MM.1S (cell line): Measurements from ENCODE around the gene AQP10.

Source experiments
- DNase-seq: peaks from one replicate; pipeline ENCODE4 v3.0.0-alpha.2; 2015
- H2AFZ ChIP-seq: fragments of 300-600 bp; sonication (generic); 2 replicates; pipeline ENCODE4 v1.6.0; 2016; ENCODE audit warnings: antibody characterized with exemption, low read length
- H3F3A ChIP-seq: fragments of 300-600 bp; sonication (generic); 2 replicates; pipeline ENCODE4 v1.6.1; 2016; ENCODE audit warnings: mild to moderate bottlenecking, antibody characterized with exemption, low read length, moderate library complexity, mixed read lengths; ENCODE audit not compliant: insufficient read depth
- H3K27ac ChIP-seq: fragments of 300-600 bp; sonication (generic); 2 replicates; pipeline ENCODE4 v1.5.1; 2016; ENCODE audit warnings: mild to moderate bottlenecking, low read length
- H3K27me3 ChIP-seq: fragments of 300-600 bp; sonication (generic); replicated peaks from 2 replicates; pipeline ENCODE4 v1.6.0; 2016; ENCODE audit warnings: low read length; ENCODE audit not compliant: insufficient read depth
- H3K36me3 ChIP-seq: fragments of 300-600 bp; sonication (generic); replicated peaks from 2 replicates; pipeline ENCODE4 v1.6.1; 2016; ENCODE audit warnings: mild to moderate bottlenecking, low read length, mixed read lengths; ENCODE audit not compliant: insufficient read depth
- H3K4me1 ChIP-seq: fragments of 300-600 bp; sonication (generic); 2 replicates; pipeline ENCODE4 v1.6.1; 2016; ENCODE audit warnings: low read length, mixed read lengths
- H3K4me2 ChIP-seq: fragments of 300-600 bp; sonication (generic); 2 replicates; pipeline ENCODE4 v1.6.0; 2016; ENCODE audit warnings: low read depth, low read length
- H3K4me3 ChIP-seq: fragments of 300-600 bp; sonication (generic); 2 replicates; pipeline ENCODE4 v1.5.1; 2016; ENCODE audit warnings: low read length, mixed read lengths
- H3K79me2 ChIP-seq: fragments of 300-600 bp; sonication (generic); 2 replicates; pipeline ENCODE4 v1.6.1; 2016; ENCODE audit warnings: mixed run types, low read length, mixed read lengths
- H3K9ac ChIP-seq: fragments of 300-600 bp; sonication (generic); 2 replicates; pipeline ENCODE4 v1.6.1; 2016; ENCODE audit warnings: low read length, mixed read lengths
- H3K9me2 ChIP-seq: fragments of 300-600 bp; sonication (generic); replicated peaks from 2 replicates; pipeline ENCODE4 v1.6.1; 2016; ENCODE audit warnings: mild to moderate bottlenecking, low read length, mixed read lengths; ENCODE audit not compliant: insufficient read depth
- H3K9me3 ChIP-seq: fragments of 300-600 bp; sonication (generic); replicated peaks from 2 replicates; pipeline ENCODE4 v1.6.1; 2016; ENCODE audit warnings: mild to moderate bottlenecking, low read length, mixed read lengths; ENCODE audit not compliant: insufficient read depth
- H4K20me1 ChIP-seq: fragments of 300-600 bp; sonication (generic); 2 replicates; pipeline ENCODE4 v1.6.1; 2016; ENCODE audit warnings: mild to moderate bottlenecking, low read length, moderate library complexity, mixed read lengths; ENCODE audit not compliant: insufficient read depth
- EZH2 ChIP-seq: fragments of 300-600 bp; sonication (generic); optimal IDR thresholded peaks from 2 replicates; pipeline ENCODE3; 2017; ENCODE audit warnings: low read depth, mild to moderate bottlenecking, antibody characterized with exemption, low read length, mixed read lengths
- EZH2phosphoT487 ChIP-seq: fragments of 300-600 bp; sonication (generic); IDR thresholded peaks from 2 replicates; pipeline ENCODE4 v1.6.1; 2018; ENCODE audit warnings: antibody characterized with exemption, low read length
- TF ChIP-seq, protein P1 (sequence below): fragments of 300-600 bp; sonication (generic); IDR thresholded peaks from 2 replicates; pipeline ENCODE4 v1.5.1; 2016; ENCODE audit warnings: antibody characterized with exemption, low read length, mixed read lengths

The AQP10 gene, protein sequence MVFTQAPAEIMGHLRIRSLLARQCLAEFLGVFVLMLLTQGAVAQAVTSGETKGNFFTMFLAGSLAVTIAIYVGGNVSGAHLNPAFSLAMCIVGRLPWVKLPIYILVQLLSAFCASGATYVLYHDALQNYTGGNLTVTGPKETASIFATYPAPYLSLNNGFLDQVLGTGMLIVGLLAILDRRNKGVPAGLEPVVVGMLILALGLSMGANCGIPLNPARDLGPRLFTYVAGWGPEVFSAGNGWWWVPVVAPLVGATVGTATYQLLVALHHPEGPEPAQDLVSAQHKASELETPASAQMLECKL

DNA sequence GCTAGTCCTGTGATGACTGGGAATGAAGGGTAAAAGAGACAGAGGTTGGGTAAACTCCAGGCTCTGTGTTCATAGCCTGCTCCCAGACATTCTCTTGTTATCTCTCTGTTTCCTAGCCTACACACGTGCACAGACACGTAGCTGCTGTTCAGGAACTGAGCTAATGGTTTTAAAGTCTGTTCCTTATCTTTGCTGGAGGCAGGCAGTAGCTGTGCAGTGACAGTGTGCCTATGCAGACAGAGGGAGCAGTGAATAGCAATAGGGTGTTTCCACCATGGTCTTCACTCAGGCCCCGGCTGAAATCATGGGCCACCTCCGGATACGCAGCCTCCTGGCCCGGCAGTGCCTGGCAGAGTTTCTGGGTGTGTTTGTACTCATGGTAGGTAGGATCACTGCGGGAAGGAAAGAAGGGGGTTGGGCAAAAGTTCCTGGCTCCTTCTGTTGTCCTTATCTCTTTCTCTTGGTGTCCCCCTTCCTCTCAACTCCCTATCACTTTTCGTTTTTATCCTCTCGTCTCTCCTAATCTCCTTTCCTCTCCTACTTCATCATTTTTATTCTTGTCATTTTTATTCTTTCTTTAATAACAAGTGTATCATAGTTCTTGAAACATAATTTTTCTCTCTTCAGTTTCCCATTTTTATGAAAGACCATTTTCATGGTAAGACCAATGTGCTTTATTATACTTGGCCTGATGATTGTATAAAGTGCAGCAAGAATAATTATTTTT is at the start of gene AQP10:
TSS of gene AQP10 (plus strand) at position 212 of the 727 bp plus-strand sequence. CDS start at position 275, 63 bp downstream.
- Histone ChIP-seq H2AFZ (no peak within 1 kb of the TSS), H3K36me3 (no peaks in the 10 kb centered on the region), H3K27me3 (no peaks in the 10 kb centered on the region), H3K27ac (no peak within 1 kb of the TSS), H3F3A (peaks cover 11% of the 10 kb centered on the region), H3K4me1 (no peaks in the 10 kb centered on the region), H3K9ac (no peak within 1 kb of the TSS), H3K4me3 (no peak within 1 kb of the TSS), H3K4me2 (no peak within 1 kb of the TSS), H4K20me1 (no peaks in the 10 kb centered on the region), H3K79me2 (peaks cover 8% of the 10 kb centered on the region), H3K9me2 (no peaks in the 10 kb centered on the region), H3K9me3 (no peaks in the 10 kb centered on the region)
- TF ChIP-seq EZH2phosphoT487 (no peak), EZH2 (no peak)
- TF ChIP-seq, protein P1, sequence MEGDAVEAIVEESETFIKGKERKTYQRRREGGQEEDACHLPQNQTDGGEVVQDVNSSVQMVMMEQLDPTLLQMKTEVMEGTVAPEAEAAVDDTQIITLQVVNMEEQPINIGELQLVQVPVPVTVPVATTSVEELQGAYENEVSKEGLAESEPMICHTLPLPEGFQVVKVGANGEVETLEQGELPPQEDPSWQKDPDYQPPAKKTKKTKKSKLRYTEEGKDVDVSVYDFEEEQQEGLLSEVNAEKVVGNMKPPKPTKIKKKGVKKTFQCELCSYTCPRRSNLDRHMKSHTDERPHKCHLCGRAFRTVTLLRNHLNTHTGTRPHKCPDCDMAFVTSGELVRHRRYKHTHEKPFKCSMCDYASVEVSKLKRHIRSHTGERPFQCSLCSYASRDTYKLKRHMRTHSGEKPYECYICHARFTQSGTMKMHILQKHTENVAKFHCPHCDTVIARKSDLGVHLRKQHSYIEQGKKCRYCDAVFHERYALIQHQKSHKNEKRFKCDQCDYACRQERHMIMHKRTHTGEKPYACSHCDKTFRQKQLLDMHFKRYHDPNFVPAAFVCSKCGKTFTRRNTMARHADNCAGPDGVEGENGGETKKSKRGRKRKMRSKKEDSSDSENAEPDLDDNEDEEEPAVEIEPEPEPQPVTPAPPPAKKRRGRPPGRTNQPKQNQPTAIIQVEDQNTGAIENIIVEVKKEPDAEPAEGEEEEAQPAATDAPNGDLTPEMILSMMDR: no peak
- DNase-seq: no peak

DNA sequence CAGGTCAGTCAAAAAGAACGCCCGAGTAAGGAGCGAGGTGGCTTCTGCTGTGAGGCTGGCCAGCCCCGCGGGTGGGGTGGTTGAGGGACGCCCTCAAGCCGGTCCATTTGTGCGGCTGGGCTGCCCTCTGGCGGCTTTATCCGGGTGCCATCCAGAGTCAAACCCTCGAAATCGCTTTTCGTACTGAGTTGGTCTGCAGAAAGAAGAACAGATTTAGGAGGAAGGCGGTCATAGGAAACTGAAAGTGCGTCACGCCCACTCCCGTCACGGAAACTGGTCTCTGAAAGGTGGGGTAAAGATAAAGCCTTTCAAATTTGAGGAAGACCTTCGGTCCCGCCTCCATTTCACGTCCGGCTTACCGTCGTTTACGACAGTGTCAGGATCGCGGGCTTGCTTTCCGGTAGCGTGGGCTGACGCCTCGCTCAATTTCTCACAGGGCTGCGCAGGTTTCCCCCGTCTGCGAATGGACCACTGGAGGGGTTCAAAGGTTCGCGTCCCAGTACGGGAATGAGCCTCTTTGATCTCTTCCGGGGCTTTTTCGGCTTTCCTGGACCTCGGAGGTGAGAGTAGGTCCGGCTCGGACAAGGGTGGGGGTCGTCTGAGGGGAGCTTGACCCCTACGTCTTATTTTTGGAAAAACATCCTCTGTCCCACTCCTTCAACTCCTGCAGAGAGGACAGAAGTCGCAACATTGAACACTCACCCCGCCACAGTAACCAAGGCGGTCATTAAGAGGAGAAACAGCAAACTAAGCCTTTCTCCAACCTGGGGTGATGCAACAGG is 48.5 kb upstream of the AQP10 start, which contains the start of gene HAX1:
TSS of gene HAX1 (plus strand) at position 413 of the 782 bp plus-strand sequence. CDS start at position 508, 95 bp downstream.
- peak; percentile 100 for DNase-seq
- Histone ChIP-seq H3K27ac (peak within 1 kb of the TSS; percentile 82), H3K27me3 (no peaks in the 10 kb centered on the region), H3K9ac (peak within 1 kb of the TSS; percentile 96), H3K4me2 (peak within 1 kb of the TSS; percentile 86), H3F3A (peaks cover 26% of the 10 kb centered on the region), H3K4me1 (peaks cover 26% of the 10 kb centered on the region), H4K20me1 (no peaks in the 10 kb centered on the region), H3K9me2 (no peaks in the 10 kb centered on the region), H3K4me3 (peak within 1 kb of the TSS; percentile 96), H3K36me3 (0 out of 2 replicates have a peak, but pooled peaks cover 7% of the 10 kb centered on the region), H3K79me2 (peaks cover 19% of the 10 kb centered on the region), H3K9me3 (no peaks in the 10 kb centered on the region), H2AFZ (peak within 1 kb of the TSS; percentile 81)
- TF ChIP-seq, protein P1: peak; percentile 98
- TF ChIP-seq EZH2phosphoT487: no peak

DNA sequence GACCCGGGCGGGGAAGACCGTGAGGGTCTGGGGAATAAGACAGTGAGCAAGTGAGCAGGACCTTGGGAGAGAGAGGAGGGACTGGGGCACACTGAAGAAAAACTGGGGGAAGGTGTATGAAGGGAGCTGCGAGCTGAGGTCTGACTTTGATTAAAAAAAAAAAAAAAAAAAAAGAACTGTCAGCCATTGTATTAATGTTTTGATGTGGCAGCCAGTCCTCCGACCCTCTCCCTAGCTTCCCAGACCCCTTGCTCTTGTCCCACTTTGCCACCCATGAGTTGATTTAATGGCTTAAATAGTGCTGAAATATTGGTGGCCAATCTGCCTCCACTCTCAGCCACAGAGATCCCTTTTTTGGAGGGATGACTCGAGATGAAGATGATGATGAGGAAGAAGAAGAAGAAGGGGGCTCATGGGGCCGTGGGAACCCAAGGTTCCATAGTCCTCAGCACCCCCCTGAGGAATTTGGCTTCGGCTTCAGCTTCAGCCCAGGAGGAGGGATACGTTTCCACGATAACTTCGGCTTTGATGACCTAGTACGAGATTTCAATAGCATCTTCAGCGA is 47.8 kb upstream of the AQP10 start:
- peak overlapping the region; percentile 86 for H3K4me2 ChIP-seq
- H3K79me2 ChIP-seq: peaks cover 19% of the 10 kb centered on the region
- peak overlapping the region; percentile 81 for H2AFZ ChIP-seq

More for the DNA sequence above, 47.8 kb upstream of the AQP10 start:
- Histone ChIP-seq H3K36me3 (0 out of 2 replicates have a peak, but pooled peaks cover 7% of the 10 kb centered on the region), H3K4me1 (peaks cover 26% of the 10 kb centered on the region), H3K9me3 (no peaks in the 10 kb centered on the region), H3K9ac (peak overlapping the region; percentile 96), H3K27ac (peak overlapping the region; percentile 82), H3K27me3 (no peaks in the 10 kb centered on the region), H4K20me1 (no peaks in the 10 kb centered on the region), H3K9me2 (no peaks in the 10 kb centered on the region), H3F3A (peaks cover 26% of the 10 kb centered on the region), H3K4me3 (peak overlapping the region; percentile 96)
- TF ChIP-seq, protein P1: no peak
- DNase-seq: no peak
